Measurements from ENCODE around the gene LOC101059915.
"Not testable (repeated sequence)": the region's sequence is repeated elsewhere in the genome, so short reads cannot be mapped to it uniquely, and the experiment has no call there.

- TF ChIP-seq POLR2A (IDR thresholded peaks at IDR 0.05; ENCODE audit: low read depth); CTCF (IDR thresholded peaks at IDR 0.05); EP300 (IDR thresholded peaks at IDR 0.05); POLR2AphosphoS5 (IDR thresholded peaks at IDR 0.05): not testable (repeated sequence)
These were observed 51.8 kb downstream of the LOC101059915 start for GRCh38 chrX:71719195-71719594.
